Measurements from ENCODE around the gene PSRC1.
A peak's percentile ranks its signal among the peaks of the same experiment; 100 is the strongest.

PSRC1 gene

GRCh38 chr1:109272021-109272799 lies 10.7 kb downstream of the PSRC1 start:
- DNase-seq (ENCODE audit: low spot score) = no peak

GRCh38 chr1:109271458-109271857 lies 11.5 kb downstream of the PSRC1 start:
- no peak for DNase-seq (ENCODE audit: low spot score)

- DNase-seq (ENCODE audit: low spot score) = no peak
Observed at GRCh38 chr1:109270623-109271317, 12.2 kb downstream of the PSRC1 start.

- no peak for DNase-seq (ENCODE audit: low spot score)
Observed at GRCh38 chr1:109269981-109270622, 12.8 kb downstream of the PSRC1 start.

GRCh38 chr1:109269212-109269980 lies 13.5 kb downstream of the PSRC1 start:
- no peak for DNase-seq (ENCODE audit: low spot score)

- DNase-seq (ENCODE audit: low spot score) = no peak
Observed at GRCh38 chr1:109268431-109269211, 14.3 kb downstream of the PSRC1 start.

GRCh38 chr1:109267743-109268300 lies 15.1 kb downstream of the PSRC1 start:
- DNase-seq (ENCODE audit: low spot score) = no peak

- DNase-seq (ENCODE audit: low spot score) = no peak
Observed at GRCh38 chr1:109266965-109267364, 16.0 kb downstream of the PSRC1 start.

- DNase-seq (ENCODE audit: low spot score) = no peak
Observed at GRCh38 chr1:109265741-109266330, 17.1 kb downstream of the PSRC1 start.

GRCh38 chr1:109265016-109265415 lies 17.9 kb downstream of the PSRC1 start:
- DNase-seq (ENCODE audit: low spot score) = no peak

GRCh38 chr1:109264379-109264755 lies 18.6 kb downstream of the PSRC1 start:
- DNase-seq (ENCODE audit: low spot score) = no peak

- DNase-seq (ENCODE audit: low spot score) = peak; percentile 90
Observed at GRCh38 chr1:109263597-109264378, 19.2 kb downstream of the PSRC1 start.

GRCh38 chr1:109263234-109263596 lies 19.7 kb downstream of the PSRC1 start:
- no peak for DNase-seq (ENCODE audit: low spot score)

- no peak for DNase-seq (ENCODE audit: low spot score)
Observed at GRCh38 chr1:109262231-109263055, 20.5 kb downstream of the PSRC1 start.

GRCh38 chr1:109261578-109261977 lies 21.4 kb downstream of the PSRC1 start:
- DNase-seq (ENCODE audit: low spot score) = no peak

GRCh38 chr1:109261006-109261405 lies 21.9 kb downstream of the PSRC1 start:
- DNase-seq (ENCODE audit: low spot score) = no peak

GRCh38 chr1:109259674-109260557 lies 23.0 kb downstream of the PSRC1 start:
- no peak for DNase-seq (ENCODE audit: low spot score)

Measured in hepatic stellate cell (primary cell).